Activated CD8-positive, alpha-beta memory T cell treated with anti-CD3 and anti-CD28 coated beads, Interleukin-2, amount 50 U/mL, for 24 hours (primary cell): ENCODE measurements around the gene TTC22.

Experiments used
- DNase-seq: peaks from one replicate; pipeline ENCODE4 v3.0.0-alpha.2; 2020; ENCODE audit errors: extremely low read depth

Gene TTC22

GRCh38 chr1:54808443-54809207, 7.5 kb upstream of the TTC22 start:
- DNase-seq, result no peak

- DNase-seq, result no peak
Observed at GRCh38 chr1:54807756-54808155, 6.6 kb upstream of the TTC22 start.

GRCh38 chr1:54806931-54807611, 5.9 kb upstream of the TTC22 start:
- DNase-seq, result no peak

- no peak for DNase-seq
Observed at GRCh38 chr1:54805981-54806381, 4.9 kb upstream of the TTC22 start.

GRCh38 chr1:54805466-54805865, 4.3 kb upstream of the TTC22 start:
- no peak for DNase-seq

GRCh38 chr1:54804471-54805132, 3.5 kb upstream of the TTC22 start:
- DNase-seq, result no peak

GRCh38 chr1:54803761-54804470, 2.8 kb upstream of the TTC22 start:
- no peak for DNase-seq

- DNase-seq, result no peak
Observed at GRCh38 chr1:54800041-54800898, 853 bp downstream of the TTC22 start.

GRCh38 chr1:54798769-54799641, 2.1 kb downstream of the TTC22 start:
- no peak for DNase-seq

- no peak for DNase-seq
Observed at GRCh38 chr1:54798206-54798605, 2.9 kb downstream of the TTC22 start.

- no peak for DNase-seq
Observed at GRCh38 chr1:54796902-54797301, 4.2 kb downstream of the TTC22 start.

- no peak for DNase-seq
Observed at GRCh38 chr1:54795841-54796468, 5.2 kb downstream of the TTC22 start.

GRCh38 chr1:54795356-54795665, 5.8 kb downstream of the TTC22 start:
- DNase-seq, result no peak

- no peak for DNase-seq
Observed at GRCh38 chr1:54794451-54795355, 6.4 kb downstream of the TTC22 start.

GRCh38 chr1:54792686-54793282, 8.3 kb downstream of the TTC22 start:
- DNase-seq, result no peak

- no peak for DNase-seq
Observed at GRCh38 chr1:54791880-54792522, 9.1 kb downstream of the TTC22 start.

GRCh38 chr1:54788459-54788858, 12.7 kb downstream of the TTC22 start:
- no peak for DNase-seq

GRCh38 chr1:54787604-54788003, 13.5 kb downstream of the TTC22 start:
- DNase-seq, result no peak
